ENCODE results near the gene IFI16.

The IFI16 gene

DNA sequence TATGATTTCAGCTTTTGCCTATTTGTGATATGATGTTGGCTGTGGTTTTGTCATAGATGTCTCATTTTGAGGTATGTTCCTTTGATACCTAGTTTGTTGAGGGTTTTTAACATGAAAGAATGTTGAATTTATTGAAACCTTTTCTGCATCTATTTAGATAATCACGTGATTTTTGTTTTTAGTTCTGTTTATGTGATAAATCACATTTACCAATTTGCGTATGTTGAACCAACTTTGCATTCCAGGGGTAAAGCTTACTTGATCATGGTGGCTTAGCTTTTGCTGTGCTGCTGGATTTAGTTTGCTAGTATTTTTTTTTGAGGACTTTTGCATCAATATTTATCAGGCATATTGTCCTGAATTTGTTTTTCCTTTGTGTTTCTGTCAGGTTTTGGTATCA lies 26.5 kb upstream of the IFI16 start (continued):
- TF ChIP-seq SALL2 (tag by site-specific recombination; IDR thresholded peaks at IDR 0.05; ENCODE audit: borderline replicate concordance): no peak

DNA sequence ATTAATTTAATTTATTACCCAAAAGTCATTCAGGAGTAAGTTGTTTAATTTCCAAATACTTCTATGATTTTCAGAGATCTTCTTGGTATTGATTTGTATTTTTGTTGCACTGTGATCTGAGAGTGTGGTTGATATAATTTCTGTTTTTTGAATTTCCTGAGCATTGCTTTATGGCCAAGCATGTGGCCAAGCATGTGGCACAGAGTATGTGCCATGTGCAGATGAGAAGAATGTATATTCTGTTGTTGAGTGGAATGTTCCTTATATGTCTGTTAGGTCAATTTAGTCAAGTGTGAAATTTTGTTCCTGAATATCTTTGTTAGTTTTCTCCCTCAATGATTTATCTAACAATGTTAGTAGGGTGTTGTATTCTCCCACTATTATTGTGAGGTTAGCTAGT lies 25.3 kb upstream of the IFI16 start:
- POLR2A ChIA-PET: no interaction called here
- H3K27ac ChIP-seq (ENCODE audit: extremely low read depth, low read depth, low read length): no peak overlapping the region
- no peaks in the 10 kb centered on the region for H3K9me3 ChIP-seq (ENCODE audit: control insufficient read depth, insufficient read depth, low read depth, low read length)
- no peaks in the 10 kb centered on the region for H3K4me1 ChIP-seq (ENCODE audit: control insufficient read depth, insufficient read depth, low read length)
- TF ChIP-seq, protein P1, sequence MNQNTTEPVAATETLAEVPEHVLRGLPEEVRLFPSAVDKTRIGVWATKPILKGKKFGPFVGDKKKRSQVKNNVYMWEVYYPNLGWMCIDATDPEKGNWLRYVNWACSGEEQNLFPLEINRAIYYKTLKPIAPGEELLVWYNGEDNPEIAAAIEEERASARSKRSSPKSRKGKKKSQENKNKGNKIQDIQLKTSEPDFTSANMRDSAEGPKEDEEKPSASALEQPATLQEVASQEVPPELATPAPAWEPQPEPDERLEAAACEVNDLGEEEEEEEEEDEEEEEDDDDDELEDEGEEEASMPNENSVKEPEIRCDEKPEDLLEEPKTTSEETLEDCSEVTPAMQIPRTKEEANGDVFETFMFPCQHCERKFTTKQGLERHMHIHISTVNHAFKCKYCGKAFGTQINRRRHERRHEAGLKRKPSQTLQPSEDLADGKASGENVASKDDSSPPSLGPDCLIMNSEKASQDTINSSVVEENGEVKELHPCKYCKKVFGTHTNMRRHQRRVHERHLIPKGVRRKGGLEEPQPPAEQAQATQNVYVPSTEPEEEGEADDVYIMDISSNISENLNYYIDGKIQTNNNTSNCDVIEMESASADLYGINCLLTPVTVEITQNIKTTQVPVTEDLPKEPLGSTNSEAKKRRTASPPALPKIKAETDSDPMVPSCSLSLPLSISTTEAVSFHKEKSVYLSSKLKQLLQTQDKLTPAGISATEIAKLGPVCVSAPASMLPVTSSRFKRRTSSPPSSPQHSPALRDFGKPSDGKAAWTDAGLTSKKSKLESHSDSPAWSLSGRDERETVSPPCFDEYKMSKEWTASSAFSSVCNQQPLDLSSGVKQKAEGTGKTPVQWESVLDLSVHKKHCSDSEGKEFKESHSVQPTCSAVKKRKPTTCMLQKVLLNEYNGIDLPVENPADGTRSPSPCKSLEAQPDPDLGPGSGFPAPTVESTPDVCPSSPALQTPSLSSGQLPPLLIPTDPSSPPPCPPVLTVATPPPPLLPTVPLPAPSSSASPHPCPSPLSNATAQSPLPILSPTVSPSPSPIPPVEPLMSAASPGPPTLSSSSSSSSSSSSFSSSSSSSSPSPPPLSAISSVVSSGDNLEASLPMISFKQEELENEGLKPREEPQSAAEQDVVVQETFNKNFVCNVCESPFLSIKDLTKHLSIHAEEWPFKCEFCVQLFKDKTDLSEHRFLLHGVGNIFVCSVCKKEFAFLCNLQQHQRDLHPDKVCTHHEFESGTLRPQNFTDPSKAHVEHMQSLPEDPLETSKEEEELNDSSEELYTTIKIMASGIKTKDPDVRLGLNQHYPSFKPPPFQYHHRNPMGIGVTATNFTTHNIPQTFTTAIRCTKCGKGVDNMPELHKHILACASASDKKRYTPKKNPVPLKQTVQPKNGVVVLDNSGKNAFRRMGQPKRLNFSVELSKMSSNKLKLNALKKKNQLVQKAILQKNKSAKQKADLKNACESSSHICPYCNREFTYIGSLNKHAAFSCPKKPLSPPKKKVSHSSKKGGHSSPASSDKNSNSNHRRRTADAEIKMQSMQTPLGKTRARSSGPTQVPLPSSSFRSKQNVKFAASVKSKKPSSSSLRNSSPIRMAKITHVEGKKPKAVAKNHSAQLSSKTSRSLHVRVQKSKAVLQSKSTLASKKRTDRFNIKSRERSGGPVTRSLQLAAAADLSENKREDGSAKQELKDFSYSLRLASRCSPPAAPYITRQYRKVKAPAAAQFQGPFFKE (tag by site-specific recombination; IDR thresholded peaks at IDR 0.05; ENCODE audit: borderline replicate concordance): no peak
- TF ChIP-seq, protein P2, sequence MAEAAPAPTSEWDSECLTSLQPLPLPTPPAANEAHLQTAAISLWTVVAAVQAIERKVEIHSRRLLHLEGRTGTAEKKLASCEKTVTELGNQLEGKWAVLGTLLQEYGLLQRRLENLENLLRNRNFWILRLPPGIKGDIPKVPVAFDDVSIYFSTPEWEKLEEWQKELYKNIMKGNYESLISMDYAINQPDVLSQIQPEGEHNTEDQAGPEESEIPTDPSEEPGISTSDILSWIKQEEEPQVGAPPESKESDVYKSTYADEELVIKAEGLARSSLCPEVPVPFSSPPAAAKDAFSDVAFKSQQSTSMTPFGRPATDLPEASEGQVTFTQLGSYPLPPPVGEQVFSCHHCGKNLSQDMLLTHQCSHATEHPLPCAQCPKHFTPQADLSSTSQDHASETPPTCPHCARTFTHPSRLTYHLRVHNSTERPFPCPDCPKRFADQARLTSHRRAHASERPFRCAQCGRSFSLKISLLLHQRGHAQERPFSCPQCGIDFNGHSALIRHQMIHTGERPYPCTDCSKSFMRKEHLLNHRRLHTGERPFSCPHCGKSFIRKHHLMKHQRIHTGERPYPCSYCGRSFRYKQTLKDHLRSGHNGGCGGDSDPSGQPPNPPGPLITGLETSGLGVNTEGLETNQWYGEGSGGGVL (tag by site-specific recombination; IDR thresholded peaks at IDR 0.05): no peak
- TF ChIP-seq ZNF324 (tag by site-specific recombination; IDR thresholded peaks at IDR 0.05) (no peak), ZBTB48 (tag by site-specific recombination; IDR thresholded peaks at IDR 0.05) (no peak), ZNF426 (tag by site-specific recombination; IDR thresholded peaks at IDR 0.05) (no peak), YY2 (tag by site-specific recombination; IDR thresholded peaks at IDR 0.05) (no peak), ZNF677 (tag by site-specific recombination; IDR thresholded peaks at IDR 0.05) (no peak), ZNF837 (tag by site-specific recombination; IDR thresholded peaks at IDR 0.05) (no peak), KLF9 (tag by site-specific recombination; IDR thresholded peaks at IDR 0.05; ENCODE audit: low read depth) (no peak), ZNF274 (IDR thresholded peaks at IDR 0.05; ENCODE audit: low read length) (no peak), ZNF274 (tag by site-specific recombination; IDR thresholded peaks at IDR 0.05; ENCODE audit: borderline replicate concordance) (no peak), ZNF621 (tag by site-specific recombination; IDR thresholded peaks at IDR 0.05) (no peak), GFI1B (tag by site-specific recombination; IDR thresholded peaks at IDR 0.05) (no peak), ZNF184 (tag by site-specific recombination; IDR thresholded peaks at IDR 0.05) (no peak), ZEB2 (tag by site-specific recombination; IDR thresholded peaks at IDR 0.05) (no peak), ZNF670 (tag by site-specific recombination; IDR thresholded peaks at IDR 0.05; ENCODE audit: low read depth) (no peak), ZSCAN23 (tag by site-specific recombination; IDR thresholded peaks at IDR 0.05) (no peak)
- TF ChIP-seq, protein P3, sequence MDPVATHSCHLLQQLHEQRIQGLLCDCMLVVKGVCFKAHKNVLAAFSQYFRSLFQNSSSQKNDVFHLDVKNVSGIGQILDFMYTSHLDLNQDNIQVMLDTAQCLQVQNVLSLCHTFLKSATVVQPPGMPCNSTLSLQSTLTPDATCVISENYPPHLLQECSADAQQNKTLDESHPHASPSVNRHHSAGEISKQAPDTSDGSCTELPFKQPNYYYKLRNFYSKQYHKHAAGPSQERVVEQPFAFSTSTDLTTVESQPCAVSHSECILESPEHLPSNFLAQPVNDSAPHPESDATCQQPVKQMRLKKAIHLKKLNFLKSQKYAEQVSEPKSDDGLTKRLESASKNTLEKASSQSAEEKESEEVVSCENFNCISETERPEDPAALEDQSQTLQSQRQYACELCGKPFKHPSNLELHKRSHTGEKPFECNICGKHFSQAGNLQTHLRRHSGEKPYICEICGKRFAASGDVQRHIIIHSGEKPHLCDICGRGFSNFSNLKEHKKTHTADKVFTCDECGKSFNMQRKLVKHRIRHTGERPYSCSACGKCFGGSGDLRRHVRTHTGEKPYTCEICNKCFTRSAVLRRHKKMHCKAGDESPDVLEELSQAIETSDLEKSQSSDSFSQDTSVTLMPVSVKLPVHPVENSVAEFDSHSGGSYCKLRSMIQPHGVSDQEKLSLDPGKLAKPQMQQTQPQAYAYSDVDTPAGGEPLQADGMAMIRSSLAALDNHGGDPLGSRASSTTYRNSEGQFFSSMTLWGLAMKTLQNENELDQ (tag by site-specific recombination; IDR thresholded peaks at IDR 0.05; ENCODE audit: low read depth): no peak
- TF ChIP-seq, protein P4, sequence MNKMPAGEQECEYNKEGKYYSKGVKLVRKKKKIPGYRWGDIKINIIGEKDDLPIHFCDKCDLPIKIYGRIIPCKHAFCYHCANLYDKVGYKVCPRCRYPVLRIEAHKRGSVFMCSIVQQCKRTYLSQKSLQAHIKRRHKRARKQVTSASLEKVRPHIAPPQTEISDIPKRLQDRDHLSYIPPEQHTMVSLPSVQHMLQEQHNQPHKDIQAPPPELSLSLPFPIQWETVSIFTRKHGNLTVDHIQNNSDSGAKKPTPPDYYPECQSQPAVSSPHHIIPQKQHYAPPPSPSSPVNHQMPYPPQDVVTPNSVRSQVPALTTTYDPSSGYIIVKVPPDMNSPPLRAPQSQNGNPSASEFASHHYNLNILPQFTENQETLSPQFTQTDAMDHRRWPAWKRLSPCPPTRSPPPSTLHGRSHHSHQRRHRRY (tag by site-specific recombination; IDR thresholded peaks at IDR 0.05): no peak
- TF ChIP-seq, protein P5, sequence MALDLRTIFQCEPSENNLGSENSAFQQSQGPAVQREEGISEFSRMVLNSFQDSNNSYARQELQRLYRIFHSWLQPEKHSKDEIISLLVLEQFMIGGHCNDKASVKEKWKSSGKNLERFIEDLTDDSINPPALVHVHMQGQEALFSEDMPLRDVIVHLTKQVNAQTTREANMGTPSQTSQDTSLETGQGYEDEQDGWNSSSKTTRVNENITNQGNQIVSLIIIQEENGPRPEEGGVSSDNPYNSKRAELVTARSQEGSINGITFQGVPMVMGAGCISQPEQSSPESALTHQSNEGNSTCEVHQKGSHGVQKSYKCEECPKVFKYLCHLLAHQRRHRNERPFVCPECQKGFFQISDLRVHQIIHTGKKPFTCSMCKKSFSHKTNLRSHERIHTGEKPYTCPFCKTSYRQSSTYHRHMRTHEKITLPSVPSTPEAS (tag by site-specific recombination; IDR thresholded peaks at IDR 0.05): no peak
- TF ChIP-seq, protein P6, sequence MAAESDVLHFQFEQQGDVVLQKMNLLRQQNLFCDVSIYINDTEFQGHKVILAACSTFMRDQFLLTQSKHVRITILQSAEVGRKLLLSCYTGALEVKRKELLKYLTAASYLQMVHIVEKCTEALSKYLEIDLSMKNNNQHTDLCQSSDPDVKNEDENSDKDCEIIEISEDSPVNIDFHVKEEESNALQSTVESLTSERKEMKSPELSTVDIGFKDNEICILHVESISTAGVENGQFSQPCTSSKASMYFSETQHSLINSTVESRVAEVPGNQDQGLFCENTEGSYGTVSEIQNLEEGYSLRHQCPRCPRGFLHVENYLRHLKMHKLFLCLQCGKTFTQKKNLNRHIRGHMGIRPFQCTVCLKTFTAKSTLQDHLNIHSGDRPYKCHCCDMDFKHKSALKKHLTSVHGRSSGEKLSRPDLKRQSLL (tag by site-specific recombination; IDR thresholded peaks at IDR 0.05): no peak
- CTCF ChIA-PET: interaction anchor here (0.7 kb wide), 1 partner anchor 244 kb away, joined by 6 read pairs; no protein-coding TSS in a partner anchor
- no peak overlapping the region for H3K4me3 ChIP-seq (ENCODE audit: low read depth, low read length)
- no peaks in the 10 kb centered on the region for H3K36me3 ChIP-seq (ENCODE audit: control insufficient read depth in 2 of 2, insufficient read depth in 1 of 2, low read length in 2 of 2)

Measured in HEK293 (cell line).